ENCODE measurements around the gene FHIP1B. TPM values are rescaled to one million over a fixed set of nuclear protein-coding genes. Genes with fewer than 3 reads are reported as not detected.

Gene FHIP1B
- total RNA-seq, 2 experiments from 2014 or later, result 20.1 to 21.2 TPM

DNA sequence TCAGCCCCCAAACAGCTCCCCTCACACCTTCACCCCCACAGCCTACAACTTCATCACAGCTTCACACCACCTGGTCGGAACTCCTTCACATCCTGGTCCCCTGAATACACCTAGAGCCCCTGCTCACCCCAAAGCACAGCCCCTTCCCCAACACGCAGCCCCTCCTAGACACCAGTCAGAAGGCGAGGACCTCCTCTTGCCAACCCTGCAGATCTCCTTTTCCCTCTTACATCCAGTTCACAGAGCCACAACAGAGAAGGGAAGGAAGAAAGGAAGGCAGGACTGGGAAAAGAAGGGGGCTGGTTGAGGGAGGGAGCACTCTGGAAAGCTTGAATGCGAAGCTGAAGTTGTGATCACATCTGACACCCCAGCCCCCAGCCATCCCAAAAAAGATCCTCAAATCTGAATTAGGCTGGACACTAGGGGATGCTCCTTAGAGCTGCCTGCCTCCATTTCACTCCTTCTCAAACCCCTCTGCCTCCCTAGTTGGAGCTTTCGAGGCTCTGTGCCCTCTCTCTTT lies 25.8 kb upstream of the FHIP1B start:
- Histone ChIP-seq H3K9me2 (ENCODE audit: insufficient read depth, low read length) (no peaks in the 10 kb centered on the region), H4K20me1 (ENCODE audit: insufficient read depth, low read length) (no peaks in the 10 kb centered on the region), H3K36me3 (ENCODE audit: insufficient read depth, low read length) (no peaks in the 10 kb centered on the region), H3K4me1 (ENCODE audit: insufficient read depth, low read length, poor library complexity, severe bottlenecking) (no peaks in the 10 kb centered on the region), H3K4me3 (ENCODE audit: low read depth, low read length, poor library complexity, severe bottlenecking) (no peak overlapping the region), H3K79me2 (ENCODE audit: insufficient read depth, low read depth, low read length) (no peaks in the 10 kb centered on the region), H2AFZ (ENCODE audit: low read length) (no peak overlapping the region), H3K9me3 (ENCODE audit: low read length) (no peaks in the 10 kb centered on the region), H3K4me2 (ENCODE audit: low read length) (no peak overlapping the region), H3K27ac (ENCODE audit: low read depth, low read length, poor library complexity, severe bottlenecking) (no peak overlapping the region)
- CTCF ChIA-PET (ENCODE audit: unreplicated experiment), result interaction anchor here (0.6 kb wide), 1 partner anchor 60 kb away, joined by 3 read pairs; no protein-coding TSS in a partner anchor
- POLR2A ChIA-PET, result interaction anchor here (0.8 kb wide), 1 partner anchor 8 kb away, joined by 3 read pairs; no protein-coding TSS in a partner anchor
- no peak for DNase-seq (ENCODE audit: low spot score)
- TF ChIP-seq, protein P1, sequence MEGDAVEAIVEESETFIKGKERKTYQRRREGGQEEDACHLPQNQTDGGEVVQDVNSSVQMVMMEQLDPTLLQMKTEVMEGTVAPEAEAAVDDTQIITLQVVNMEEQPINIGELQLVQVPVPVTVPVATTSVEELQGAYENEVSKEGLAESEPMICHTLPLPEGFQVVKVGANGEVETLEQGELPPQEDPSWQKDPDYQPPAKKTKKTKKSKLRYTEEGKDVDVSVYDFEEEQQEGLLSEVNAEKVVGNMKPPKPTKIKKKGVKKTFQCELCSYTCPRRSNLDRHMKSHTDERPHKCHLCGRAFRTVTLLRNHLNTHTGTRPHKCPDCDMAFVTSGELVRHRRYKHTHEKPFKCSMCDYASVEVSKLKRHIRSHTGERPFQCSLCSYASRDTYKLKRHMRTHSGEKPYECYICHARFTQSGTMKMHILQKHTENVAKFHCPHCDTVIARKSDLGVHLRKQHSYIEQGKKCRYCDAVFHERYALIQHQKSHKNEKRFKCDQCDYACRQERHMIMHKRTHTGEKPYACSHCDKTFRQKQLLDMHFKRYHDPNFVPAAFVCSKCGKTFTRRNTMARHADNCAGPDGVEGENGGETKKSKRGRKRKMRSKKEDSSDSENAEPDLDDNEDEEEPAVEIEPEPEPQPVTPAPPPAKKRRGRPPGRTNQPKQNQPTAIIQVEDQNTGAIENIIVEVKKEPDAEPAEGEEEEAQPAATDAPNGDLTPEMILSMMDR (conservative IDR thresholded peaks at IDR 0.05; ENCODE audit: low read length), result no peak
- TF ChIP-seq EZH2phosphoT487 (IDR thresholded peaks at IDR 0.05; ENCODE audit: borderline replicate concordance, low read depth, low read length), result no peak
- intact Hi-C loops (cut with micrococcal nuclease; ENCODE audit: unreplicated experiment), result no loop called here
- no TSS peak for BruUV-seq (replicated peaks)

DNA sequence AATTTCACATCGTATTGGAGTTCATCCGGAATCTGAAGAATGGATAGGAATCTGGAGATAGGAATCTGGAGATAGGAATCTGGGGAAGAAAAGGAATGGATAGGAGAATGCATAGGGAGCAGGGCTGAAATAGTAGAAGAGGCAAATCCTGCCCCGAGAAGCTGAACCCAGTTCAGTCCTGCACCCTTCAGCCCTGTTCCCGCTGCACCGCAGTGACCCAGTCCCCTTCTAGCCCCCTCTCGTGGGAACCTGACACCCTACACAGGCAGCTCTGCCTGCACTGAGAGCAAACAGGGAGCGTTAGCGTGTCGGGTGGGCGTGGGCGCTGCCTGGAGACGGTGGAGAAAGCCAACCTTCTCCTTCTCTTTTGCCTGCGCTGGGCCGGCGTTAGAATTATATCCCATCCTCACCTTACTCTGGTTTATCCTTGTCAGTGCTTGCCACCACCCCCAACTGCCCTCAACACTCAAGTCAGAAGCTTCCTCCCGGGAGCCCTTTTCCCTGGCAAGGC lies 24.2 kb upstream of the FHIP1B start:
- H2AFZ ChIP-seq (ENCODE audit: low read length), result no peak overlapping the region
- no peaks in the 10 kb centered on the region for H3K9me3 ChIP-seq (ENCODE audit: low read length)
- ChIA-PET CTCF (ENCODE audit: unreplicated experiment) (no interaction called here), POLR2A (no interaction called here)
- no peaks in the 10 kb centered on the region for H3K4me1 ChIP-seq (ENCODE audit: insufficient read depth, low read length, poor library complexity, severe bottlenecking)
- intact Hi-C loops (cut with micrococcal nuclease; ENCODE audit: unreplicated experiment), result no loop called here
- H4K20me1 ChIP-seq (ENCODE audit: insufficient read depth, low read length), result no peaks in the 10 kb centered on the region
- no peak overlapping the region for H3K27ac ChIP-seq (ENCODE audit: low read depth, low read length, poor library complexity, severe bottlenecking)
- no peak overlapping the region for H3K4me2 ChIP-seq (ENCODE audit: low read length)
- DNase-seq (ENCODE audit: low spot score), result no peak
- no peak overlapping the region for H3K4me3 ChIP-seq (ENCODE audit: low read depth, low read length, poor library complexity, severe bottlenecking)
- no peaks in the 10 kb centered on the region for H3K36me3 ChIP-seq (ENCODE audit: insufficient read depth, low read length)
- no peaks in the 10 kb centered on the region for H3K9me2 ChIP-seq (ENCODE audit: insufficient read depth, low read length)
- no peak for TF ChIP-seq EZH2phosphoT487 (IDR thresholded peaks at IDR 0.05; ENCODE audit: borderline replicate concordance, low read depth, low read length)
- TF ChIP-seq, protein P1 (conservative IDR thresholded peaks at IDR 0.05; ENCODE audit: low read length), result no peak
- no TSS peak for BruUV-seq (replicated peaks)
- H3K79me2 ChIP-seq (ENCODE audit: insufficient read depth, low read depth, low read length), result no peaks in the 10 kb centered on the region

DNA sequence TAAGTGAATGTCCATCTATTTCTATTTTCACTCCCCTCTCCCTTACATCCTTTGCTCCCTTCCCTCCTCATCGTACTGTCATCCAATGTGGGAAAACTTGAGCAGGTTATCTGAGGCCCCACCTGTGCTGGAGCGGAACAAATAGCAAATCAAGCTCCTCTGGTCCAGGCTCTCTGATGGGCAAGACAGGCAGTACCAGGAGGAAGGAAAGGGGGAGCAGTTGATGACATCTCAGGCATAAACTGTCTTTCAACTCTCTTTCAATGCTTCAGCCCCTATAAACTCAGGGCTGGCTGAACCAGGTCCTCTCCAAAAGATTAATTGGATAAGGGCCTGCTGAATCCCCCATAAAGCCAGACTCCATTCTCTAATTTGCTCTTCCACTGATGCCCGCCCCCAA lies 23.7 kb upstream of the FHIP1B start:
- POLR2A ChIA-PET, result no interaction called here
- TF ChIP-seq, protein P1 (conservative IDR thresholded peaks at IDR 0.05; ENCODE audit: low read length), result no peak
- no peak for TF ChIP-seq EZH2phosphoT487 (IDR thresholded peaks at IDR 0.05; ENCODE audit: borderline replicate concordance, low read depth, low read length)
- Histone ChIP-seq H3K9me3 (ENCODE audit: low read length) (no peaks in the 10 kb centered on the region), H3K79me2 (ENCODE audit: insufficient read depth, low read depth, low read length) (no peaks in the 10 kb centered on the region), H3K4me3 (ENCODE audit: low read depth, low read length, poor library complexity, severe bottlenecking) (no peak overlapping the region), H3K4me1 (ENCODE audit: insufficient read depth, low read length, poor library complexity, severe bottlenecking) (no peaks in the 10 kb centered on the region), H4K20me1 (ENCODE audit: insufficient read depth, low read length) (no peaks in the 10 kb centered on the region), H2AFZ (ENCODE audit: low read length) (no peak overlapping the region), H3K27ac (ENCODE audit: low read depth, low read length, poor library complexity, severe bottlenecking) (no peak overlapping the region), H3K36me3 (ENCODE audit: insufficient read depth, low read length) (no peaks in the 10 kb centered on the region), H3K9me2 (ENCODE audit: insufficient read depth, low read length) (no peaks in the 10 kb centered on the region), H3K4me2 (ENCODE audit: low read length) (no peak overlapping the region)
- DNase-seq (ENCODE audit: low spot score), result no peak
- BruUV-seq (replicated peaks), result no TSS peak
- intact Hi-C loops (cut with micrococcal nuclease; ENCODE audit: unreplicated experiment), result no loop called here
- CTCF ChIA-PET (ENCODE audit: unreplicated experiment), result no interaction called here
